Activated CD8-positive, alpha-beta memory T cell treated with anti-CD3 and anti-CD28 coated beads, Interleukin-2, amount 50 U/mL, for 1 hour (primary cell): ENCODE measurements around the gene NEURL1B.
"Not testable (repeated sequence)": the region's sequence is repeated elsewhere in the genome, so short reads cannot be mapped to it uniquely, and the experiment has no call there.

Experiments
- DNase-seq: peaks from one replicate; pipeline ENCODE4 v3.0.0-alpha.2; 2020; ENCODE audit errors: extremely low read depth

The NEURL1B gene

GRCh38 chr5:172696171-172696849, 55.2 kb downstream of the NEURL1B start:
- DNase-seq, result no peak

DNA sequence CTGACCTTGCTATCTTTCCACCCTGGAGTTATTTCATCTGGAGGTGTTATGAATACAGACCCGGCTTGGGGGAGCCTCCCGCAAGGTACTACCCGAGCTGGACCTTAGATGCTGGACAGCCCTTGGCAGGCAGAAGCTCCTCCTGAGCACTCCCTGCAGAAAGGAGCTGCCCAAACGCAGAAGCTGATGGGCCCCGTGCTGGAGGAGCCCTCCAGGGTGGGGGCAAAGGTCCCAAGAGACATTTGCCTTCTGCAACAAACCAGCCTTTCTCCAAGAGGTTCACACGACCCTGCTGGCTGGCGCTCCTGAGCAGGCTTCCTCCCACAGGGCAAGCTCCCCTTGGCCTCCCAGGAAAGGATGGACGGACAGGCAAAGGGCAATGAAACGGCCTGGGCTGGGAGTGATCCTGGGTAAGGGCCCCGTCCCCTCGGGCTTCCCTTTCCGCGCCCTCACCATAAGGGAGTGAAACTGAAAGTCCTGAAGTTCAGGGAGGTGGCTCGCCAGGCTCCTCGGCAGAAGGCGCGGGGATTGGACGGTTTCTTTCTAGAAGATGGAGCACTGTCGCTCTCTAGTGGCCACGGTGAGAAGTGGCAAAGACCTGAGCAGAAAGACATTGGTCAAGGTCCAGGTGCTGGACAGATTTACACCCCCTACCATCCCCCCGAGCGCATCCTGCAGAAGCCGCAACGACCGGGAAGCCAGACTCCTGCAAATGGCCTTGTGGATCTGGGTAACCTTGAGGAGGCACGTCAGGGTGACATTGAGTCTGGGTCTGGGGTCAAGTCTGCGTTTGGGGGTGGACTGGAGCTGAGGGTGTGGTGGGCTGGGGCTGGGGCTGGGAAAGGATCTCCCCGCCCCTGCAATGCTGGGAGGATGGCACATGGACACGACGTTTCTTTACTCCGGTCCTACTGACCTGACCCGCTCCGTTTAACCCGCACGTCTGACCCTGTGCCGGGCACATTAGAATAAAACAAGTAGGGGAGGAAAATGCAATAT, 56.4 kb downstream of the NEURL1B start:
- DNase-seq, result peak; percentile 68

GRCh38 chr5:172699423-172699822, 58.4 kb downstream of the NEURL1B start:
- no peak for DNase-seq

GRCh38 chr5:172699999-172700364, 58.9 kb downstream of the NEURL1B start:
- DNase-seq, result no peak

- no peak for DNase-seq
These were observed 59.6 kb downstream of the NEURL1B start for GRCh38 chr5:172700365-172701290.

DNA sequence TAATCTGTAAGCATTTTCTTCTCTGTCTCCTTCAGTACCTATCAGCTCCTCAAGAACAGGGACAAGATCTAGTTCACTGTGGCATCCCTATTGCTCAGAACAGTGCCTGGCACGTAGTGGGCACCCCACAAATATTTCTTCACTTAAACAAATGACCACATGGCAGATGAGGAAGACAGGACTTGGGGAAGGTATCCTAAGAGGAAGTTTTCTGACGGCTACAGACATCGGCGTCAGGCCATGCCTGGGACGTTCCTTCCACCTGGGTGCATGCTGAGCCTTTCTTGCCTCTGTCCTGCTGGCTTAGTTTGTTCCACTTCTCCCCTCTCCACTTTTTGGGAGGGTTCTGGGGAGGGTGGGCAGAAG, 60.2 kb downstream of the NEURL1B start:
- DNase-seq, result no peak

DNA sequence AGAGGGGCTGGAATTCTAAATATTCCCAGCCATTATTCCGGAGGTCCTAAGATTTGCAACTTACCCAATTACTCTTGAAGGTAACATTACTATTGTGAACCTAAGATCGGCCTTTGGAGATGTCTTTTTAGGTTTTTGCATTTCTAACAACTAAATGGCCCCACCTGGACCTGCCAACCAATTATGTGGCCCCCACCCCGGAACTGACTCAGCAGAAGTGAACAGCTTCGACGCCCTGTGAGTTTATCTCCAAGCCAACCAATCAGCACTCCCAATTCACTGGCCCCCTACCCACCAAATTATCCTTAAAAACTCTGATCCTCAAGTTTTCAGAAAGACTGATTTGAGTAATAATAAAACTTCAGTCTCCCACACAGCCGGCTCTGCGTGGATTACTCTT, 62.9 kb downstream of the NEURL1B start:
- no peak for DNase-seq

- no peak for DNase-seq
These were observed 64.6 kb downstream of the NEURL1B start for GRCh38 chr5:172705576-172706084.

GRCh38 chr5:172706796-172707195, 65.7 kb downstream of the NEURL1B start:
- DNase-seq, result no peak

GRCh38 chr5:172707285-172708182, 66.5 kb downstream of the NEURL1B start:
- DNase-seq, result no peak

GRCh38 chr5:172708183-172708505, 67.1 kb downstream of the NEURL1B start:
- DNase-seq, result no peak

- no peak for DNase-seq
These were observed 69.6 kb downstream of the NEURL1B start for GRCh38 chr5:172710676-172711075.

GRCh38 chr5:172711321-172711861, 70.3 kb downstream of the NEURL1B start:
- DNase-seq, result not testable (repeated sequence)

DNA sequence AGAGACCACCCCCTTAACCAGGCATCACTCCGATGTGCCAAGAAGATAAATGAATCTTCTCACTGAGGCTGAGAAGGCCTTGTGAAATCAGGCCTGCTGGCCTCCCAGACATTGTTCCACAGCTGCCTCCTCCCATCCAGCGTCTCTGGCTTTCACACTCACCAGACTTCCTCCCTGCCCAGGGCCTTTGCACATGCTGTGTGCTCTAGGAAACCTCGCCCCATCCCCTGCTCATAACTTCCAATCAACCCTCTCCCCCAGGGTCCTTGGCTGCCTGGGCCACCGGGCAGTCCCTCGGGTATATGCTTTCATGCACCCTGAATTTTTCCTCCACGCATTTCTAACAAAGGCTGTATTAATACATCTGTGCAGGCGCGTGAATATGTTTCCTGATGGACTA, 71.5 kb downstream of the NEURL1B start:
- DNase-seq, result no peak

DNA sequence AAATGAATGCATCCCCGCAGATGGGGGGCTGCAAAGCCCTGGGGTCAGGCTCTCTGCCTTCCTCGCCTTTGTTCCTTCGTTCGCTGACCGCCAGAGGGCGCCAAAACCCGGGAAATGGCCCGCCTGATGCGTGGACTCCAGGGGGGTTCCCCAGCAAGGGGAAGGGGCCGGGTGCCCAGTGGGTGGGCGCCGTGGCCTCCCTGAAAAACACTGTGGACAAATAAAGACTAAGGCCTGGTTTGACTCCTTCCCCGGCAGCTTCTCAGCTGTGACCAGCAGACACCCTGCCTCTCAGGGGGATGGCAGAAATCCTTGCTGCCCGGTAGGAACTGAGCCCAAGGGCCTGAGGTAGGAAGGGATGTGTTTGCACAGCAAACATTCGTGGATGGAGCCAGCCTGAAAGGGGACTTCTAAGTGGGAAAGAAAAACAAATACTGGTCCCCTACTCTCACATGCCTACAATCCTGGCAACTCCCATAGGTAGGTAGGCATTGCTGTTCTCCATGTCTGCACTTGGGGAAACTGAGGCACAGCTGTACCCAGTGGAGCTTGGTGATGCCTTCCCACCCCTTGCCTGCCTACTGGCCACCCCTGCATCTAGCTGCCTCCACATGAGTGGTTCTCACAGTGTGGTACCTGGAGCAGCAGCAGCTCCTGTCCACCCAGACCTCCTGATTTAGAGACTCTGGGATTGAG, 72.2 kb downstream of the NEURL1B start:
- DNase-seq, result no peak

GRCh38 chr5:172713809-172714490, 72.9 kb downstream of the NEURL1B start:
- no peak for DNase-seq

GRCh38 chr5:172714491-172715420, 73.7 kb downstream of the NEURL1B start:
- DNase-seq, result no peak

GRCh38 chr5:172715421-172715780, 74.3 kb downstream of the NEURL1B start:
- DNase-seq, result no peak
